Measurements from ENCODE around the gene ZBTB34. TPM values are rescaled to one million over a fixed set of nuclear protein-coding genes. Genes with fewer than 3 reads are reported as not detected.

Gene ZBTB34
- total and polyA plus RNA-seq, 9 of the 15 experiments (the other 6 are each of a cell fraction or from before 2014, with no cell fraction given) = 2.7 to 15.6 (median 9.8) TPM

Other genes starting within 250 kb of the ZBTB34 start
- gene LMX1B, start 246.7 kb upstream of the ZBTB34 start, total RNA-seq (2014; rRNA removed) = not detected in 2 replicates
- not detected in 2 replicates for gene LMX1B, start 246.7 kb upstream of the ZBTB34 start, total RNA-seq (2014; rRNA removed; fragmentation: Illumina TruSeq; extraction: Trizol)
- not detected in 2 replicates for gene LMX1B, start 246.7 kb upstream of the ZBTB34 start, total RNA-seq (2015; rRNA removed; fragmentation: Illumina TruSeq; extraction: Trizol)
- not detected in 2 replicates for gene LMX1B, start 246.7 kb upstream of the ZBTB34 start, total RNA-seq (2021)
- not detected in 2 replicates for gene LMX1B, start 246.7 kb upstream of the ZBTB34 start, polyA plus RNA-seq (2011; rRNA removed)
- gene LMX1B, start 246.7 kb upstream of the ZBTB34 start, polyA plus RNA-seq (2014; fragmentation: Illumina TruSeq; extraction: Trizol) = not detected in 2 replicates
- gene LMX1B, start 246.7 kb upstream of the ZBTB34 start, polyA plus RNA-seq (2014; fragmentation: Nextera tagmentation; extraction: Ambion mirVana) = not detected
- gene LMX1B, start 246.7 kb upstream of the ZBTB34 start, polyA plus RNA-seq (2014; rRNA removed) = not detected in 2 replicates
- 6.0 and 6.9 TPM in 2 replicates for gene ZBTB43, start 55.6 kb upstream of the ZBTB34 start, total RNA-seq (2014; rRNA removed)
- 9.1 and 10.3 TPM in 2 replicates for gene ZBTB43, start 55.6 kb upstream of the ZBTB34 start, total RNA-seq (2014; rRNA removed; fragmentation: Illumina TruSeq; extraction: Trizol)
- gene ZBTB43, start 55.6 kb upstream of the ZBTB34 start, total RNA-seq (2015; rRNA removed; fragmentation: Illumina TruSeq; extraction: Trizol) = 9.5 and 13.3 TPM in 2 replicates
- gene ZBTB43, start 55.6 kb upstream of the ZBTB34 start, total RNA-seq (2021) = 8.7 and 15.0 TPM in 2 replicates
- 11.9 and 13.8 TPM in 2 replicates for gene ZBTB43, start 55.6 kb upstream of the ZBTB34 start, polyA plus RNA-seq (2011; rRNA removed)
- gene ZBTB43, start 55.6 kb upstream of the ZBTB34 start, polyA plus RNA-seq (2014; fragmentation: Illumina TruSeq; extraction: Trizol) = 8.2 and 17.2 TPM in 2 replicates
- gene ZBTB43, start 55.6 kb upstream of the ZBTB34 start, polyA plus RNA-seq (2014; fragmentation: Nextera tagmentation; extraction: Ambion mirVana) = 1 to 10 TPM; 3.9 to 5.5 TPM
- 6.6 and 7.1 TPM in 2 replicates for gene ZBTB43, start 55.6 kb upstream of the ZBTB34 start, polyA plus RNA-seq (2014; rRNA removed)
- gene RALGPS1, start 54.1 kb downstream of the ZBTB34 start, total RNA-seq (2014; rRNA removed) = 1.5 and 1.6 TPM in 2 replicates
- 1.2 and 1.9 TPM in 2 replicates for gene RALGPS1, start 54.1 kb downstream of the ZBTB34 start, total RNA-seq (2014; rRNA removed; fragmentation: Illumina TruSeq; extraction: Trizol)
- 1.3 and 1.5 TPM in 2 replicates for gene RALGPS1, start 54.1 kb downstream of the ZBTB34 start, total RNA-seq (2015; rRNA removed; fragmentation: Illumina TruSeq; extraction: Trizol)
- 1.9 and 2.6 TPM in 2 replicates for gene RALGPS1, start 54.1 kb downstream of the ZBTB34 start, total RNA-seq (2021)
- gene RALGPS1, start 54.1 kb downstream of the ZBTB34 start, polyA plus RNA-seq (2011; rRNA removed) = 1.2 and 1.5 TPM in 2 replicates
- 1.9 and 2.2 TPM in 2 replicates for gene RALGPS1, start 54.1 kb downstream of the ZBTB34 start, polyA plus RNA-seq (2014; fragmentation: Illumina TruSeq; extraction: Trizol)
- under 1 TPM; 0.04 to 0.20 TPM for gene RALGPS1, start 54.1 kb downstream of the ZBTB34 start, polyA plus RNA-seq (2014; fragmentation: Nextera tagmentation; extraction: Ambion mirVana)
- gene RALGPS1, start 54.1 kb downstream of the ZBTB34 start, polyA plus RNA-seq (2014; rRNA removed) = 1.5 and 6.3 TPM in 2 replicates

All from K562 (cell line).